MM.1S (cell line): ENCODE data around the gene BCR.

Experiments used
- CTCF ChIP-seq: fragments of 300-600 bp; sonication (generic); IDR thresholded peaks from 2 replicates; pipeline ENCODE4 v1.5.1; 2016; ENCODE audit warnings: antibody characterized with exemption, low read length, mixed read lengths
- EZH2phosphoT487 ChIP-seq: fragments of 300-600 bp; sonication (generic); IDR thresholded peaks from 2 replicates; pipeline ENCODE4 v1.6.1; 2018; ENCODE audit warnings: antibody characterized with exemption, low read length

GRCh38 chr22:23251445-23252093 lies 71.3 kb downstream of the BCR start:
- TF ChIP-seq CTCF = no peak
- no peak for TF ChIP-seq EZH2phosphoT487
